ENCODE results near the gene CLDN9. TPM values are rescaled to one million over a fixed set of nuclear protein-coding genes. Genes with fewer than 3 reads are reported as not detected.
A peak's percentile ranks its signal among the peaks of the same experiment; 100 is the strongest.

Gene CLDN9
- total and polyA plus RNA-seq, 9 of the 15 experiments (the other 6 are each of a cell fraction or from before 2014, with no cell fraction given) = 0.12 to 0.44 (median 0.22) TPM; not detected in 4

GRCh38 chr16:2966808-2967191 is 45.9 kb upstream of the CLDN9 start:
- no peak overlapping the region for H3K27ac ChIP-seq (ENCODE audit: extremely low read depth, low read depth, low read length)
- in situ Hi-C loops (cut with MboI) (no loop called here), intact Hi-C loops (cut with micrococcal nuclease) (loop anchor here (10.0 kb wide), 1 partner anchor 58 kb away; the partner anchor contains the start of genes HCFC1R1, THOC6 and TNFRSF12A)
- H3K27me3 ChIP-seq (ENCODE audit: control insufficient read depth in 2 of 2, insufficient read depth in 2 of 2, low read length in 2 of 2) = no peaks in the 10 kb centered on the region
- FAIRE-seq = no peak
- peaks cover 15% of the 10 kb centered on the region for H4K20me1 ChIP-seq (replicated peaks; ENCODE audit: control insufficient read depth, insufficient read depth, low read length)
- H3K9me1 ChIP-seq (ENCODE audit: control insufficient read depth, insufficient read depth, low read length) = peaks cover 3% of the 10 kb centered on the region
- CTCF ChIA-PET (ENCODE audit: low intra/inter-chr PET ratio) = no interaction called here
- no peak for ATAC-seq
- H3K4me2 ChIP-seq (ENCODE audit: insufficient read depth, low read length) = no peak overlapping the region
- H3K9ac ChIP-seq (ENCODE audit: insufficient read depth in 1 of 2, low read depth in 2 of 2, low read length in 2 of 2) = no peak overlapping the region
- POLR2A ChIA-PET = interaction anchor here (1.2 kb wide), 1 partner anchor 10 kb away, joined by 3 read pairs; no protein-coding TSS in a partner anchor
- 99% methylated on average over 18 of the region's 46 CpGs for WGBS (ENCODE audit: insufficient coverage, low coverage, missing lambda C conversion rate)
- H2AFZ ChIP-seq (ENCODE audit: low read depth, low read length) = no peak overlapping the region
- BruUV-seq (replicated peaks) = no TSS peak
- TF ChIP-seq ZBTB33 (CRISPR knock-in tag; IDR thresholded peaks at IDR 0.05) (peak; percentile 54; the same call in 1 of the 2 replicates), SIN3B (IDR thresholded peaks at IDR 0.05; ENCODE audit: low read depth) (no peak)
- TF ChIP-seq, protein P1, sequence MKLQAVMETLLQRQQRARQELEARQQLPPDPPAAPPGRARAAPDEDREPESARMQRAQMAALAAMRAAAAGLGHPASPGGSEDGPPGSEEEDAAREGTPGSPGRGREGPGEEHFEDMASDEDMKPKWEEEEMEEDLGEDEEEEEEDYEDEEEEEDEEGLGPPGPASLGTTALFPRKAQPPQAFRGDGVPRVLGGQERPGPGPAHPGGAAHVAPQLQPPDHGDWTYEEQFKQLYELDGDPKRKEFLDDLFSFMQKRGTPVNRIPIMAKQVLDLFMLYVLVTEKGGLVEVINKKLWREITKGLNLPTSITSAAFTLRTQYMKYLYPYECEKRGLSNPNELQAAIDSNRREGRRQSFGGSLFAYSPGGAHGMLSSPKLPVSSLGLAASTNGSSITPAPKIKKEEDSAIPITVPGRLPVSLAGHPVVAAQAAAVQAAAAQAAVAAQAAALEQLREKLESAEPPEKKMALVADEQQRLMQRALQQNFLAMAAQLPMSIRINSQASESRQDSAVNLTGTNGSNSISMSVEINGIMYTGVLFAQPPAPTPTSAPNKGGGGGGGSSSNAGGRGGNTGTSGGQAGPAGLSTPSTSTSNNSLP (IDR thresholded peaks at IDR 0.05; ENCODE audit: borderline replicate concordance, low read depth, low read length) = no peak
- H3K36me3 ChIP-seq (ENCODE audit: control insufficient read depth, insufficient read depth, low read length) = peaks cover 13% of the 10 kb centered on the region; the same call in 1 of the 3 replicates
- no peaks in the 10 kb centered on the region for H3K9me3 ChIP-seq (replicated peaks; ENCODE audit: control insufficient read depth, insufficient read depth, low read depth, low read length)
- H3K4me1 ChIP-seq (replicated peaks in 1 of 2; ENCODE audit: control insufficient read depth in 2 of 2, insufficient read depth in 2 of 2, low read length in 2 of 2) = peaks cover 17 to 97% of the 10 kb centered on the region in 2 experiments
- peaks cover 22% of the 10 kb centered on the region for H3K79me2 ChIP-seq (ENCODE audit: control insufficient read depth, insufficient read depth, low read length)
- no peak for DNase-seq (ENCODE audit: extremely low read depth in 1 of 4, low spot score in 3 of 4)
- no peak overlapping the region for H3K4me3 ChIP-seq
